Heart right ventricle (tissue), 16 donors: ENCODE measurements around the gene GRIP2. TPM values are rescaled to one million over a fixed set of nuclear protein-coding genes. Genes with fewer than 3 reads are reported as not detected.

Experiments
- ATAC-seq, 8 donors: fragments of 200-7000 bp; cut with Tn5 transposase; one replicate each; pipeline ENCODE4 v1.9.1; 2020; ENCODE audit warnings: mild to moderate bottlenecking in 8 of 8, moderate library complexity in 8 of 8, moderate number of reproducible peaks in 1 of 8
- DNase-seq, 2 donors: peaks; one replicate each; pipeline ENCODE4 v3.0.0-alpha.2; 2020
- H3K27ac ChIP-seq, 10 donors: fragments of 200-600 bp; sonication (generic) in 2 of 10; one replicate each; pipeline versions ENCODE4 v1.5.0 to v1.8.0; 2020 to 2022; ENCODE audit warnings: mild to moderate bottlenecking in 3 of 10
- H3K27me3 ChIP-seq, 7 donors: fragments of 200-600 bp; one replicate each; pipeline ENCODE4 v1.8.0; 2021 to 2022; ENCODE audit warnings: mild to moderate bottlenecking in 2 of 7
- H3K36me3 ChIP-seq, 9 donors: fragments of 200-600 bp; sonication (generic) in 1 of 9; one replicate each; pipeline versions ENCODE4 v1.5.0 to v1.8.0; 2020 to 2022; ENCODE audit warnings: mild to moderate bottlenecking in 2 of 9
- H3K4me1 ChIP-seq, 9 donors: fragments of 200-600 bp; sonication (generic) in 1 of 9; one replicate each; pipeline versions ENCODE4 v1.5.0 to v1.8.0; 2020 to 2022; ENCODE audit warnings: mild to moderate bottlenecking in 4 of 9
- H3K4me3 ChIP-seq, 10 donors: fragments of 200-600 bp; sonication (generic) in 2 of 10; one replicate each; pipeline versions ENCODE4 v1.5.0 to v1.8.0; 2020 to 2022; ENCODE audit warnings: mild to moderate bottlenecking in 7 of 10, moderate library complexity in 2 of 10
- H3K9me3 ChIP-seq, 11 donors: fragments of 200-600 bp in 10 of 11; sonication (generic) in 2 of 11; one replicate each; pipeline versions ENCODE4 v1.5.0 to v1.8.0; 2013 to 2022; ENCODE audit warnings: mild to moderate bottlenecking in 2 of 11, control low read depth in 1 of 11, moderate library complexity in 1 of 11
- CTCF ChIP-seq, 9 donors: fragments of 200-600 bp; sonication (generic) in 2 of 9; IDR thresholded peaks; one replicate each; pipeline versions ENCODE4 v1.5.0 to v1.8.0; 2021 to 2022; ENCODE audit warnings: antibody characterized with exemption in 9 of 9, mild to moderate bottlenecking in 5 of 9, moderate library complexity in 1 of 9
- WGBS, 2 donors: extraction: QIAGEN DNeasy Blood & Tissue Kit; methylation state at CpG; one replicate each; pipeline ENCODE4 v1.1.7; 2013; ENCODE audit warnings: inconsistent platforms in 1 of 2; 5-methylcytosine and 5-hydroxymethylcytosine counted together
- intact Hi-C, 10 donors: fragments of 100-400 bp; cut with DNase I; formaldehyde crosslinking; loops; one replicate each; pipeline versions ENCODE4 v1.11.1 to v1.14.2; 2022
- polyA plus RNA-seq, 2 donors: library from polyadenylated mRNA; stranded (reverse); fragments of 200-250 nt; gene quantifications; one replicate each; pipeline ENCODE4 v1.2.3, GENCODE V29; 2013
- total RNA-seq, 10 donors: library from RNA; stranded (reverse); fragmentation: NEBNext Ultra II Directional in 3 of 10; extraction: Animal tissue kit (Norgen Biotek cat#: 25700) in 3 of 10; gene quantifications; one replicate each; pipeline versions ENCODE4 v1.2.1 to v1.2.4, GENCODE V29; 2021 to 2023
- donor health status: Arrhythmogenic right ventricular cardiomyopathy.
- donor health status: ischemic (EF 13 %, LVEDD 7.1; RV severe dilation, severe dysfunction).
- donor health status: healthy with polysubstance abuse.
- donor health status: DM: no; HTN: yes; CAD: no.
- donor health status: DM: no; HTN: no; CAD: no.
- donor health status: ischemic (EF 25% LVEDD 6.9; RV normal size, moderate dysfunction).
- donor health status: ischemic (EF 25% LVEDD 5.7; RV mildly dilated, moderate dysfunction).
- donor health status: healthy.
- donor health status: DM: yes; HTN: yes; CAD: no.
- donor health status: Ischemic cardiomyopathy.
- donor health status: ischemic (EF 35%, LVEDD 5.7; RV mildly dilated, moderate dysfunction).
- donor health status: nonischemic (EF 11% LVEDD 7.7; RV severe dilation, severe dysfunction).
- donor health status: DM: yes; HTN: yes; CAD: no.
- donor health status: PGD.
- donor health status: ischemic (EF 29% LVEDD 5.4; RV normal size, mild dysfunction).
- donor health status: nonischemic (EF 23%, LVEDD 6.1; RV moderate dilation, normal function).

The GRIP2 gene
- total and polyA plus RNA-seq, 12 donors = 7.4 to 70.1 (median 39.4) TPM

- peaks cover 0 to 97% (median 0%) of the 10 kb centered on the region in 9 donors for H3K36me3 ChIP-seq
- intact Hi-C loops = no loop called here
Observed at GRCh38 chr3:14458434-14459275, 81.5 kb downstream of the GRIP2 start.

GRCh38 chr3:14457999-14458398, 82.1 kb downstream of the GRIP2 start:
- 65 to 77% methylated on average over 9 of the region's 9 CpGs for WGBS, 2 donors
- H3K27me3 ChIP-seq = peaks cover 0 to 25% (median 2%) of the 10 kb centered on the region in 7 donors
- intact Hi-C loops = no loop called here

More at GRCh38 chr3:14458434-14459275, 81.5 kb downstream of the GRIP2 start:
- ATAC-seq (no peak), DNase-seq (no peak)
- no peak for TF ChIP-seq CTCF (IDR thresholded peaks at IDR 0.05)
- Histone ChIP-seq H3K27me3 (peaks cover 0 to 29% (median 7%) of the 10 kb centered on the region in 7 donors), H3K4me1 (peaks cover 10 to 62% (median 38%) of the 10 kb centered on the region in 9 donors), H3K4me3 (no peak overlapping the region), H3K9me3 (no peaks in the 10 kb centered on the region), H3K27ac (no peak overlapping the region)
- WGBS, 2 donors = 85 to 87% methylated on average over 11 of the region's 11 CpGs

GRCh38 chr3:14457481-14457880, 82.7 kb downstream of the GRIP2 start:
- intact Hi-C loops = no loop called here
- peaks cover 18 to 62% (median 47%) of the 10 kb centered on the region in 9 donors for H3K4me1 ChIP-seq
- H3K9me3 ChIP-seq = no peaks in the 10 kb centered on the region
- H3K4me3 ChIP-seq = no peak overlapping the region
- no peak for ATAC-seq
- no peak for TF ChIP-seq CTCF (IDR thresholded peaks at IDR 0.05)
- peaks cover 0 to 23% (median 0%) of the 10 kb centered on the region in 7 donors for H3K27me3 ChIP-seq
- no peak for DNase-seq
- 93 to 94% methylated on average over 5 of the region's 5 CpGs for WGBS, 2 donors
- peaks cover 0 to 94% (median 0%) of the 10 kb centered on the region in 9 donors for H3K36me3 ChIP-seq
- H3K27ac ChIP-seq = no peak overlapping the region

More at GRCh38 chr3:14457999-14458398, 82.1 kb downstream of the GRIP2 start:
- H3K36me3 ChIP-seq = peaks cover 0 to 94% (median 0%) of the 10 kb centered on the region in 9 donors
- H3K4me1 ChIP-seq = peaks cover 15 to 62% (median 45%) of the 10 kb centered on the region in 9 donors
- H3K27ac ChIP-seq = no peak overlapping the region
- DNase-seq (no peak), ATAC-seq (no peak)
- H3K4me3 ChIP-seq = no peak overlapping the region
- no peak for TF ChIP-seq CTCF (IDR thresholded peaks at IDR 0.05)
- no peaks in the 10 kb centered on the region for H3K9me3 ChIP-seq

GRCh38 chr3:14456794-14457193, 83.3 kb downstream of the GRIP2 start:
- Histone ChIP-seq H3K4me3 (no peak overlapping the region), H3K4me1 (peaks cover 24 to 62% (median 53%) of the 10 kb centered on the region in 9 donors), H3K9me3 (no peaks in the 10 kb centered on the region), H3K27ac (no peak overlapping the region), H3K27me3 (peaks cover 0 to 23% (median 0%) of the 10 kb centered on the region in 7 donors), H3K36me3 (peaks cover 0 to 94% (median 0%) of the 10 kb centered on the region in 9 donors)
- WGBS, 2 donors = 92 to 95% methylated on average over 8 of the region's 8 CpGs
- ATAC-seq = no peak
- intact Hi-C loops = no loop called here
- DNase-seq = no peak
- TF ChIP-seq CTCF (IDR thresholded peaks at IDR 0.05) = no peak
